Measurements from ENCODE around the gene CACNG7.
"Not testable (repeated sequence)": the region's sequence is repeated elsewhere in the genome, so short reads cannot be mapped to it uniquely, and the experiment has no call there.

The CACNG7 gene

GRCh38 chr19:53945998-53946397 is 36.9 kb downstream of the CACNG7 start:
- Mint-ChIP-seq H3K9me3 (peaks cover 12% of the 10 kb centered on the region), H3K4me1 (no peaks in the 10 kb centered on the region), H3K36me3 (ENCODE audit: low read depth) (no peaks in the 10 kb centered on the region), H3K4me3 (no peak overlapping the region), H3K27ac (no peak overlapping the region), H3K27me3 (ENCODE audit: low read depth, poor library complexity) (peaks cover 66% of the 10 kb centered on the region)
- no peak for DNase-seq
- no peak for TF ChIP-seq CTCF (IDR thresholded peaks at IDR 0.05)

- H3K27ac Mint-ChIP-seq = no peak overlapping the region
- no peak for DNase-seq
- H3K4me3 Mint-ChIP-seq = no peak overlapping the region
- H3K4me1 Mint-ChIP-seq = no peaks in the 10 kb centered on the region
- peaks cover 57% of the 10 kb centered on the region for H3K27me3 Mint-ChIP-seq (ENCODE audit: low read depth, poor library complexity)
- TF ChIP-seq CTCF (IDR thresholded peaks at IDR 0.05) = peak; percentile 10
- H3K36me3 Mint-ChIP-seq (ENCODE audit: low read depth) = no peaks in the 10 kb centered on the region
- peaks cover 8% of the 10 kb centered on the region for H3K9me3 Mint-ChIP-seq
Observed at GRCh38 chr19:53947624-53948023, 38.5 kb downstream of the CACNG7 start.

- not testable (repeated sequence) for H3K4me1 Mint-ChIP-seq; DNase-seq; H3K27ac Mint-ChIP-seq; H3K4me3 Mint-ChIP-seq; H3K36me3 Mint-ChIP-seq (ENCODE audit: low read depth); H3K9me3 Mint-ChIP-seq
- H3K27me3 Mint-ChIP-seq (ENCODE audit: low read depth, poor library complexity) = peaks cover 50% of the 10 kb centered on the region
Observed at GRCh38 chr19:53948611-53949010, 39.5 kb downstream of the CACNG7 start.

- Mint-ChIP-seq H3K9me3 (no peaks in the 10 kb centered on the region), H3K36me3 (ENCODE audit: low read depth) (no peaks in the 10 kb centered on the region), H3K27ac (no peak overlapping the region), H3K4me3 (no peak overlapping the region), H3K4me1 (no peaks in the 10 kb centered on the region), H3K27me3 (ENCODE audit: low read depth, poor library complexity) (peaks cover 42% of the 10 kb centered on the region)
- no peak for DNase-seq
- TF ChIP-seq CTCF (IDR thresholded peaks at IDR 0.05) = no peak
Observed at GRCh38 chr19:53951436-53951835, 42.4 kb downstream of the CACNG7 start.

GRCh38 chr19:53951947-53952346 is 42.9 kb downstream of the CACNG7 start:
- no peak for TF ChIP-seq CTCF (IDR thresholded peaks at IDR 0.05)
- Mint-ChIP-seq H3K9me3 (no peaks in the 10 kb centered on the region), H3K36me3 (ENCODE audit: low read depth) (no peaks in the 10 kb centered on the region), H3K27me3 (ENCODE audit: low read depth, poor library complexity) (peaks cover 47% of the 10 kb centered on the region), H3K27ac (no peak overlapping the region), H3K4me1 (no peaks in the 10 kb centered on the region), H3K4me3 (no peak overlapping the region)
- DNase-seq = no peak

GRCh38 chr19:53953383-53953782 is 44.3 kb downstream of the CACNG7 start:
- H3K36me3 Mint-ChIP-seq (ENCODE audit: low read depth) = no peaks in the 10 kb centered on the region
- H3K9me3 Mint-ChIP-seq = no peaks in the 10 kb centered on the region
- TF ChIP-seq CTCF (IDR thresholded peaks at IDR 0.05) = no peak
- H3K27ac Mint-ChIP-seq = no peak overlapping the region
- H3K4me1 Mint-ChIP-seq = no peaks in the 10 kb centered on the region
- no peak overlapping the region for H3K4me3 Mint-ChIP-seq
- no peak for DNase-seq
- H3K27me3 Mint-ChIP-seq (ENCODE audit: low read depth, poor library complexity) = peaks cover 51% of the 10 kb centered on the region
